HG03095 (cell line): ENCODE results near the gene SLC25A34.

Experiments used
- ATAC-seq: cut with Tn5 transposase; IDR thresholded peaks from one replicate; pipeline ENCODE4 v1.9.1; 2021; ENCODE audit warnings: moderate library complexity; ENCODE audit not compliant: unreplicated experiment

SLC25A34 gene

DNA sequence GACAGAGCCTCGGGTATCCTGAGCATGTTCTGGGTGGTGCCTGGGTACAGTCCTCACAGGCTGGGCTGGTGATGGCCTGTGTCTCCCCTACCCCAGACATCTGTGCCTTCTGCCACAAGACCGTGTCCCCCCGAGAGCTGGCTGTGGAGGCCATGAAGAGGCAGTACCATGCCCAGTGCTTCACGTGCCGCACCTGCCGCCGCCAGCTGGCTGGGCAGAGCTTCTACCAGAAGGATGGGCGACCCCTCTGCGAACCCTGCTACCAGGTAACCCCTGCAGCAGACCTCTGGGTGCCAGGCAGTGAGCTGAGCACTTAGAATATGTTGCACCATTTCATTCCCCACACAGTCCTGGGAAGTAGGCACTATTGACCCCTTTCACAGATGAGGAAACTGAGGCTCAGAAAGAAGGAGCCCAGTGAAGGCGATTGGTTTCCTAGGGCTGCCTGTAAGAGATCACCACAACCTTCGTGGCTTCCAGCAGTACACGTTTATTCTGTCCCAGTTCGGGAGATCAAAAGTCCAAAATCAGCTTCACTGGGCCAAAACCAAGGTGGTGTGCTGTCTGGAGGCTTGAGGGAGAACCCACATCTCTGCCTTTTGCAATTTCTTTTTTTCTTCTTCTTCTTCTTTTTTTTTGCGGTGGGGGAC lies 34.4 kb downstream of the SLC25A34 start:
- ATAC-seq: no peak

DNA sequence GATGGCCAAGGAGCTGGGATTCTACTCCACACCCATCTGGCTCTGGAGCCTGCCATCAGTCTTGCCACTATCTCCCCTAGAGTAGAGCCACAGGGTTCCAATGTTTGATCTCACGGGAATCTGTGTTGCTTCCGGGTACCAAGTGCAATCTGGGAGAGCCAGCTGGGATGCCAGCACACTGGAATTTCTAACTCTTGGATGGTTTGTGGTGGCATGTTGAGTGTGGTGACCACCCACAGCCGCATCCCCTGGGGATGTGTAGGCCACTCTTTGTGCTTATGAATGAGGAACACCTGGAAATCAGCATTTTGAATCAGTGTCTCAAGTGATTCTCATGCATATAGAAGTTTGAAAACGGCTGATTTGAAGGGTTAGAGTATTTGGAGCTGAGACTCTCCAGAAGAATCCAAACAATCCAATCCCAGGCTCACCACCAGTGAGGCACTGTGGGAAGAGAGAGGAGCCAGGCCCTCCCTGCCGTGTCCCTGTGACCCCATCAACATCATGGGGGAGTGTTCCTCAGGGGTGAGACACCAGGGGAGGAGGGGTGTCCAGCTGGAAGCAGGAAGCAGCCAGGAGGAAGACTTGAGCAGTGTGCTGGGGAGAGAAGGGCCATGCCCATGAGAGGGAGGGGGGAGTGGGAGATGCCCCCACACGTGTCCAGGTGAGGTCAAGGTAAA lies 35.9 kb downstream of the SLC25A34 start:
- no peak for ATAC-seq

DNA sequence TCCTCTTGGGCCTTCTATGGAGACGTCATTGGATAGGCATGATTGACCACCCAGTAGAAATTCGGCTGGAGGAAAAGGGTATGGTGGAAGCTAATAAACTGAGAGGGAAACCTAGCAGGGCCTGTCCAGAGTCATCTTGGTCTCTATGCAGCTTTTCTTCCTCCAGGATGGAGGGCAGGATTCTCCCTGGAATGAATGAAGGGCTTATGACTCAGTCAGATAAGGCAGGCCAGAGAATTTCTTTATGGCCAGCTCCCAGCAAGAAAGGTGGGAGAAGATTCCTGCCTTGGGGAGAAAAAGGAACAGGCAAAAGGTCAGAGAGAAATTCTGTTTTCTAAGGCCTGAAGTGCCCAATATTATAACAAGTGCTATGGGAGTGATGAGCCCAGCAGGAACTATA lies 39.6 kb downstream of the SLC25A34 start:
- no peak for ATAC-seq

DNA sequence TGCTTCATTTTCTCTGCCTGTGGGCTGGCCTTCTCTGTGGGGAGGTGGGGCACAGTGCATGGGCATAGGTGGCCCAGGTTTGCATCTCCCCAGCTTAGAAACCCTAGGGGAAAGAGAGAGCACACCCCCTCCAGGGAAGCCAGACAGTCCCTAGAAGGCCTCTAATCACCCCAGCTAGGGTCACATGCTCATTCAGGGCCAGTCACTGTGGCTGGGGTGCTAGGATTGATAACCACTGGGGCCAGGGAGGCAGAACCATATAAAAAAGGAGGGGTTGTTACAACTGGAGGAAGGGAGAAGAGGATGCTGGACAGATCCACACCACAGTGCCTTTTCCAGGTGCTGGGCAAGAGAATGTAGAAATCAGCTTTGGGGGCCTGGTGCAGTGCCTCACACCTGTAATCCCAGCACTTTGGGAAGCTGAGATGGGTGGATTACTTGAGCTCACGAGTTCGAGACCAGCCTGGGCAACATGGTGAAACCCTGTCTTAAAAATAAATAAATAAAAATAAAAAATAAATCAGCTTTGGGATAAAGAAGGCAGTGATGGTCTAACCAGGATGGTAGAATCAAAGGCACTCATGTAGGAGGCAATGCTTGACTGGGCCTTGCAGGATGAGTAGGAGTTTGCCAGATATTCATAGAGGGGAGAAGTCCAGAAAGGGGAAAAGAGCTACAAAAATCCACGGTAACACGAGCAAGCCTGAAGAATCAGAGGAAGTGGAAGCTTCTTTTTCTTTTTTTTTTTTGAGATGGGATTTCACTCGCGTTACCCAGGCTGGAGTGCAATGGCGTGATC lies 42.0 kb downstream of the SLC25A34 start:
- ATAC-seq: no peak

DNA sequence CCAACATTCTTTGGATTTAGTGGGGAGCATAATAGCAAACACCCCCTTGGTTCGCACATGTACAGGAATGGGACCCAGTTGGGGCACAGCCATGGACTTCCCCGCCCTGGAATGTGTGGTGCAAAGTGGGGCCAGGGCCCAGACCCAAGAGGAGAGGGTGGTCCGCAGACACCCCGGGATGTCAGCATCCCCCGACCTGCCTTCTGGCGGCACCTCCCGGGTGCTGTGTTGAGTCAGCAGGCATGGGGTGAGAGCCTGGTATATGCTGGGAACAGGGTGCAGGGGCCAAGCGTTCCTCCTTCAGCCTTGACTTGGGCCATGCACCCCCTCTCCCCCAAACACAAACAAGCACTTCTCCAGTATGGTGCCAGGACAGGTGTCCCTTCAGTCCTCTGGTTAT lies 49.6 kb downstream of the SLC25A34 start:
- no peak for ATAC-seq

DNA sequence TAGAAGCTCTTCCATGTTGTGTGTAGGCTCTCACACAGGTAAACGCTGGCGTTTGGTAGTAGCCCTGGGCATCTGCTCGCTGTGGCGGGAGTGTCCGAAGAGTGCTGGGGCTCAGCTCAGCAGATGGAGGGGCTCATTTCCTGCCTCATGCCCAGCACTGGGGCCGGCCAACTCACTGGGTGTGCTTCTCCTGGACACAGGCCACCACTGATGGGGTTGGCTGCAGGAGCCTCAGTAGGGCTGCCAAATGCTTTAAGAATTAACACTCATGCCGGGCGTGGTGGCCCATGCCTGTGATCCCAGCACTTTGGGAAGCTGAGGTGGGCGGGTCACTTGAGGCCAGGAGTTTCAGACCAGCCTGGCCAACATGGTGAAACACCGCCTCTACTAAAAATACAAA lies 50.5 kb downstream of the SLC25A34 start:
- ATAC-seq: no peak

DNA sequence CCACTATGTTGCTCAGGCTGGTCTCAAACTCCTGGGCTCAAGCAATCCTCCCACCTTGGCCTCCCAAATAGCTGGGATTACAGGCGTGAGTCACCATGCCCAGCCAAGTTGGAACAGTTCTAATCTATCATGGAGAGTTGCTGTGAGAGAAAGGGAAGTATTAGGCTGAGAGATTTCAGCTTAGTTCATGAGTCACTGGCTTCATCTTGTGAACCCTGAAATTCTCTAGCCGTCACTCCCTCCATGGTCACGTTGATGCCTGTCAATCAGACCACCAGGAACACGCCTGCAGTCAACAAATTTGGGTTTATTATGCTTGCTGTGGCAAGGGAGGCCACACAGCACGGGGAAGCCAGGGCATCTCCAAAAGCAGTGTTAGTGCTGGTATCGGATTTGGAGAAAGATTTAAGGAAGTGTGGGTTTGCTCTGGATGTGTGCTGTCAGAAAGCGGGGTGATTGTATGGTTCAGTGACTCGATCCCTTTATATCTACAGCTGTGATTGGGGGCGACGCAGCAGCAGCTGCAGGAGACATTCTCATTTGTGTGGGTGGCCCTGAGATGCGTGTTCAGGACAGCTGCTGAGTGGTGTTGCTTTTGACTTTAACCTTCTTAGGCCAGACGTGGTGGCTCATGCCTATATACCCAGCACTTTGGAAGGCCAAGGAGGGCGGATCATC lies 52.7 kb downstream of the SLC25A34 start:
- no peak for ATAC-seq
